ENCODE data around the gene LBHD2. TPM values are rescaled to one million over a fixed set of nuclear protein-coding genes. Genes with fewer than 3 reads are reported as not detected.
A peak's percentile ranks its signal among the peaks of the same experiment; 100 is the strongest.
"Not testable (repeated sequence)": the region's sequence is repeated elsewhere in the genome, so short reads cannot be mapped to it uniquely, and the experiment has no call there.

LBHD2 gene
- not detected for total RNA-seq

GRCh38 chr14:103084021-103084919, at the start of gene LBHD2:
Gene LBHD2 (plus strand): TSS chr14:103084210. CDS start chr14:103086013, 1,803 bp downstream.
- Mint-ChIP-seq H3K27ac (no peak within 1 kb of the TSS), H3K27me3 (ENCODE audit: low read depth) (peaks cover 7% of the 10 kb centered on the region), H3K9me3 (no peaks in the 10 kb centered on the region), H3K4me3 (no peak within 1 kb of the TSS), H3K36me3 (ENCODE audit: low read depth) (no peaks in the 10 kb centered on the region), H3K4me1 (ENCODE audit: low read depth) (no peaks in the 10 kb centered on the region)
- intact Hi-C loops (cut with micrococcal nuclease) = no loop called here
- DNase-seq = no peak
- CTCF ChIA-PET = interaction anchor here (4.2 kb wide), 1 partner anchor 21 kb away, joined by 15 read pairs; no protein-coding TSS in a partner anchor

DNA sequence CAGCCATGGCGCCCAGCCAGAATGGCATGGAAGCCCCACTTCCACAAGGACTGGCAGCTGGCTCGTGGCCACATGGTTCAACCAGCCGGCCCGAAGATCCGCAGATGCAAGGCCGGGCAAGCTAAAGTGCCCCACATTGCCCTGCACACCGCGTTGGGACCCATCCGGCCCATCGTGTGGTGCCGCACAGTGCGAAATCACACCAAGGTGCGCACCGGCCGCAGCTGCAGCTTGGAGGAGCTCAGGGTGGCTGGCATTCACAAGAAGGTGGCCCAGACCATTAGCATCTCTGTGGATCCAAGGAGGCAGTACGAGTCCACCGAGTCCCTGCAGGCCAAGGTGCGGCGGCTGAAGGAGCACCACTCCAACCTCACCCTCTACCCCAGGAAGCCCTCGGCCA, 42.5 kb upstream of the LBHD2 start:
- Mint-ChIP-seq H3K4me3 (no peak overlapping the region), H3K4me1 (ENCODE audit: low read depth) (peaks cover 7% of the 10 kb centered on the region), H3K27ac (no peak overlapping the region), H3K36me3 (ENCODE audit: low read depth) (peaks cover 9% of the 10 kb centered on the region), H3K9me3 (peaks cover 6% of the 10 kb centered on the region), H3K27me3 (ENCODE audit: low read depth) (peaks cover 5% of the 10 kb centered on the region)
- CTCF ChIA-PET = interaction anchor here (0.5 to 0.7 kb wide), 2 partner anchors 64 to 926 kb away, joined by 3 to 4 read pairs; no protein-coding TSS in a partner anchor
- intact Hi-C loops (cut with micrococcal nuclease) = no loop called here
- no peak for DNase-seq

- H3K36me3 Mint-ChIP-seq (ENCODE audit: low read depth) = peaks cover 9% of the 10 kb centered on the region
- no peak overlapping the region for H3K27ac Mint-ChIP-seq
- H3K27me3 Mint-ChIP-seq (ENCODE audit: low read depth) = peaks cover 5% of the 10 kb centered on the region
- peaks cover 6% of the 10 kb centered on the region for H3K9me3 Mint-ChIP-seq
- intact Hi-C loops (cut with micrococcal nuclease) = no loop called here
- no peak for DNase-seq
- no peak overlapping the region for H3K4me3 Mint-ChIP-seq
- CTCF ChIA-PET = no interaction called here
- H3K4me1 Mint-ChIP-seq (ENCODE audit: low read depth) = peaks cover 7% of the 10 kb centered on the region
These were observed 40.6 kb upstream of the LBHD2 start for GRCh38 chr14:103043257-103044015.

GRCh38 chr14:103045371-103045869, 38.6 kb upstream of the LBHD2 start:
- Mint-ChIP-seq H3K4me3 (peak overlapping the region; percentile 7), H3K27me3 (ENCODE audit: low read depth) (peaks cover 5% of the 10 kb centered on the region), H3K27ac (no peak overlapping the region), H3K9me3 (peaks cover 6% of the 10 kb centered on the region), H3K36me3 (ENCODE audit: low read depth) (peaks cover 9% of the 10 kb centered on the region), H3K4me1 (ENCODE audit: low read depth) (peaks cover 7% of the 10 kb centered on the region)
- intact Hi-C loops (cut with micrococcal nuclease) = no loop called here
- DNase-seq = no peak
- CTCF ChIA-PET = no interaction called here

DNA sequence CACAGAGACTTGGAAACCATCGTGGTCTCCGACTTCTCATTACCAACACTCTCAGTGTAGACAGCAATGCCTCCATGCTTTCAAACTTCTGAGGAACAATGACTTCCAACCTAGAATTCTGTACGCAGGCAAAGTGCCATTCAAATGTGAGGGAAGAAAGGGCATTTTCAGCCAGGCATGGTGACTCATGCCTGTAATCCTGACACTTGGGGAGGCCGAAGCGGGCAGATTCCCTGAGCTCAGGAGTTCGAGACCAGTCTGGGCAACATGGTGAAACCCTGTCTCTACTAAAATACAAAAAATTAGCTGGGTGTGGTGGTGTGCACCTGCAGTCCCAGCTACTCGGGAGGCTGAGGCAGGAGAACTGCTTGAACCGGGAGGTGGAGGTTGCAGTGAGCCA, 36.6 kb upstream of the LBHD2 start:
- CTCF ChIA-PET = interaction anchor here (0.6 kb wide), 1 partner anchor 299 kb away, joined by 3 read pairs; no protein-coding TSS in a partner anchor
- H3K27ac Mint-ChIP-seq; H3K27me3 Mint-ChIP-seq (ENCODE audit: low read depth); H3K36me3 Mint-ChIP-seq (ENCODE audit: low read depth); H3K4me1 Mint-ChIP-seq (ENCODE audit: low read depth); H3K9me3 Mint-ChIP-seq; H3K4me3 Mint-ChIP-seq; intact Hi-C loops (cut with micrococcal nuclease); DNase-seq: not testable (repeated sequence)

DNA sequence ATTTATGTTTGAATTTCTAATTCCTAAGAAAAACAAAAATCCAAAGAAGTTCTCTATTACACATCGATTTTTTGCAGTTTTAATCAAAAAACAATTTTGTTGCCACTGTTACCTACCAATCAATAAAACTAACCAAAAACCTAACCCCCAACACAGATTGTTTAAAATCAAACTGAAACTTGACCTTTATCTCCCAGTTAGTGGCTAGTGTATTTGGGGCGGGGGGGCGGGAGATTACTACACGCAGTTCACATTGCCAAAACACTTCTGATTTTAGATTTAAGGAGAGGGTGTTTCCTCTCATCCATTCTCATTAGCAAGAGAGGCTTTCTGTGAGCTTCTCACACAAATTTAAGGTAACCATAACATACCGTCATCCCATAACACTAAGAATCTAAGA, 33.1 kb upstream of the LBHD2 start:
- peaks cover 4% of the 10 kb centered on the region for H3K27me3 Mint-ChIP-seq (ENCODE audit: low read depth)
- intact Hi-C loops (cut with micrococcal nuclease) = no loop called here
- H3K4me1 Mint-ChIP-seq (ENCODE audit: low read depth) = peaks cover 5% of the 10 kb centered on the region
- H3K27ac Mint-ChIP-seq = no peak overlapping the region
- CTCF ChIA-PET = interaction anchor here (0.8 kb wide), 1 partner anchor 28 kb away, joined by 3 read pairs; no protein-coding TSS in a partner anchor
- H3K9me3 Mint-ChIP-seq = no peaks in the 10 kb centered on the region
- no peak overlapping the region for H3K4me3 Mint-ChIP-seq
- DNase-seq = no peak
- no peaks in the 10 kb centered on the region for H3K36me3 Mint-ChIP-seq (ENCODE audit: low read depth)

GRCh38 chr14:103052407-103052806, 31.6 kb upstream of the LBHD2 start:
- Mint-ChIP-seq H3K4me3 (no peak overlapping the region), H3K4me1 (ENCODE audit: low read depth) (peaks cover 8% of the 10 kb centered on the region), H3K9me3 (no peaks in the 10 kb centered on the region), H3K27ac (no peak overlapping the region), H3K36me3 (ENCODE audit: low read depth) (no peaks in the 10 kb centered on the region), H3K27me3 (ENCODE audit: low read depth) (peaks cover 8% of the 10 kb centered on the region)
- no peak for DNase-seq
- CTCF ChIA-PET = interaction anchor here (0.7 to 1.2 kb wide), 2 partner anchors 11 to 22 kb away, joined by 3 to 5 read pairs; no protein-coding TSS in a partner anchor
- intact Hi-C loops (cut with micrococcal nuclease) = no loop called here

GRCh38 chr14:103055695-103056094, 28.3 kb upstream of the LBHD2 start:
- H3K27ac Mint-ChIP-seq = no peak overlapping the region
- peaks cover 24% of the 10 kb centered on the region for H3K27me3 Mint-ChIP-seq (ENCODE audit: low read depth)
- CTCF ChIA-PET = no interaction called here
- H3K36me3 Mint-ChIP-seq (ENCODE audit: low read depth) = no peaks in the 10 kb centered on the region
- no peaks in the 10 kb centered on the region for H3K9me3 Mint-ChIP-seq
- DNase-seq = no peak
- peaks cover 8% of the 10 kb centered on the region for H3K4me1 Mint-ChIP-seq (ENCODE audit: low read depth)
- H3K4me3 Mint-ChIP-seq = peak overlapping the region; percentile 49
- intact Hi-C loops (cut with micrococcal nuclease) = no loop called here

GRCh38 chr14:103056322-103057027, 27.5 kb upstream of the LBHD2 start:
- Mint-ChIP-seq H3K27me3 (ENCODE audit: low read depth) (peaks cover 24% of the 10 kb centered on the region), H3K27ac (no peak overlapping the region), H3K4me1 (ENCODE audit: low read depth) (peaks cover 8% of the 10 kb centered on the region), H3K36me3 (ENCODE audit: low read depth) (no peaks in the 10 kb centered on the region), H3K4me3 (peak overlapping the region; percentile 74), H3K9me3 (no peaks in the 10 kb centered on the region)
- CTCF ChIA-PET = interaction anchor here (1.2 kb wide), 1 partner anchor 48 kb away, joined by 4 read pairs; no protein-coding TSS in a partner anchor
- intact Hi-C loops (cut with micrococcal nuclease) = no loop called here
- peak; percentile 18 for DNase-seq

- CTCF ChIA-PET = interaction anchor here (1.2 kb wide), 1 partner anchor 48 kb away, joined by 4 read pairs; no protein-coding TSS in a partner anchor
- no peaks in the 10 kb centered on the region for H3K36me3 Mint-ChIP-seq (ENCODE audit: low read depth)
- DNase-seq = no peak
- intact Hi-C loops (cut with micrococcal nuclease) = no loop called here
- H3K9me3 Mint-ChIP-seq = no peaks in the 10 kb centered on the region
- H3K27ac Mint-ChIP-seq = no peak overlapping the region
- peak overlapping the region; percentile 74 for H3K4me3 Mint-ChIP-seq
- peaks cover 24% of the 10 kb centered on the region for H3K27me3 Mint-ChIP-seq (ENCODE audit: low read depth)
- peaks cover 8% of the 10 kb centered on the region for H3K4me1 Mint-ChIP-seq (ENCODE audit: low read depth)
These were observed 27.0 kb upstream of the LBHD2 start for GRCh38 chr14:103057028-103057371.

DNA sequence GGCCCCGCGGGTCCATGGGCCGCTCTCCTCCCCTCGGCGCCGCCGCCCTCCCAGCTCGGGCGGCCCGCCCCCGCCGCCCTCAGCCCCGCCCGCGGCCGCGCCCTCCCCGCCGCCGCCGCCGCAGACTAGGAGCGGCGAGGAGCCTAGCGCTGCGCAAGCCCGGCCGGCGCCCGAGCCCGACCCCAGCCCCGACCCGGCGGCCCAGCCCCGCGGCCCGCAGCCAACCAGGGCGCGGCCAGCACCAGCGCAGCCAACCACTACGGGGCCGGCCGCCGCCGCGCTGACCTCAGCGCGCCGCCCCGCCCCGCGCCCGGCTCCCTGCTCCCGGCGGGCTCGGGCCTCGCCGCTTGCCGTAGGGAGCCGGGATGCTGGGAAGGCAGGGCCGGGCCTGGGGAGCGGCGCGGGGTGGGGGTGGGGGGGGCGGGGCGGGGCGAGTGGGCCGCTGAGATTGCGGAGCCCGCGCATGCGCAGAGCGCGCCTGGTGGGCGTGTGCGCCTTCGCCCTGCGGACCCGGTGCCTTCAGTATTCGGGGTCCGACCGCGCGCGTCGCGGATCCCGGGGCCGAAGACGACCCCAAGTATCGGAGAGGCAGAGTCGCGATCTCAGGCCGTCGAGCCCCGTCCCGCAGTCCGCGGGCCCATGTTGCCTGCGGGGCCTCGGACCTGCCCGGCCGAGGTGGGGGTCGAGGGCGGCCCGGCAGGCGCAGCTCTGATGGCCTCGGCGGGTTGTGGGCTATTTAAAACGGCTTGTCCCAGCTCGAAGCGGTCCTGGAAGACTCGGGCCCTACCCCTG, 26.4 kb upstream of the LBHD2 start, which contains the start of gene CDC42BPB:
Gene CDC42BPB (minus strand): TSS at position 178 of the 792 bp plus-strand sequence. CDS start 376 bp downstream, outside the sequence.
- intact Hi-C loops (cut with micrococcal nuclease) = loop anchor here (2.0 kb wide), 1 partner anchor 17 kb away; no protein-coding TSS in a partner anchor
- H3K4me1 Mint-ChIP-seq (ENCODE audit: low read depth) = peaks cover 8% of the 10 kb centered on the region
- H3K27me3 Mint-ChIP-seq (ENCODE audit: low read depth) = peaks cover 24% of the 10 kb centered on the region
- no peaks in the 10 kb centered on the region for H3K36me3 Mint-ChIP-seq (ENCODE audit: low read depth)
- peak; percentile 49 for DNase-seq
- peak within 1 kb of the TSS; percentile 74 for H3K4me3 Mint-ChIP-seq
- CTCF ChIA-PET = interaction anchor here (1.2 kb wide), 1 partner anchor 47 kb away, joined by 4 read pairs; no protein-coding TSS in a partner anchor
- H3K9me3 Mint-ChIP-seq = no peaks in the 10 kb centered on the region
- no peak within 1 kb of the TSS for H3K27ac Mint-ChIP-seq

Measured in activated naive CD4-positive, alpha-beta T cell treated with anti-CD3 and anti-CD28 coated beads for 36 hours (primary cell).